Parathyroid adenoma (tissue), 2 donors: ENCODE data around the gene TNFSF12.

Experiments used
- H2AFZ ChIP-seq: fragments of 300-600 bp; sonication (generic); one replicate; pipeline ENCODE4 v1.7.0; 2017; ENCODE audit warnings: antibody characterized with exemption, mild to moderate bottlenecking
- H3K27ac ChIP-seq: fragments of 300-600 bp; sonication (generic); one replicate; pipeline ENCODE4 v1.7.0; 2017
- H3K27me3 ChIP-seq: fragments of 300-600 bp; sonication (generic); one replicate; pipeline ENCODE4 v1.7.0; 2017; ENCODE audit warnings: low read length; ENCODE audit not compliant: control insufficient read depth, insufficient read depth
- H3K36me3 ChIP-seq: fragments of 300-600 bp; sonication (generic); one replicate; pipeline ENCODE4 v1.7.0; 2017; ENCODE audit warnings: low read length; ENCODE audit not compliant: control insufficient read depth, insufficient read depth
- H3K4me1 ChIP-seq: fragments of 300-600 bp; sonication (generic); one replicate; pipeline ENCODE4 v1.7.0; 2017; ENCODE audit warnings: control low read depth
- H3K4me2 ChIP-seq: fragments of 300-600 bp; sonication (generic); one replicate; pipeline ENCODE4 v1.7.0; 2017; ENCODE audit warnings: low read length
- H3K4me3 ChIP-seq: fragments of 300-600 bp; sonication (generic); one replicate; pipeline ENCODE4 v1.7.0; 2017; ENCODE audit warnings: low read depth, low read length
- H3K79me2 ChIP-seq: fragments of 300-600 bp; sonication (generic); one replicate; pipeline ENCODE4 v1.7.0; 2017; ENCODE audit warnings: control low read depth
- H3K9ac ChIP-seq: fragments of 300-600 bp; sonication (generic); one replicate; pipeline ENCODE4 v1.7.0; 2017; ENCODE audit warnings: mild to moderate bottlenecking
- H3K9me3 ChIP-seq: fragments of 300-600 bp; sonication (generic); one replicate; pipeline ENCODE4 v1.7.0; 2017; ENCODE audit warnings: low read length; ENCODE audit not compliant: control insufficient read depth
- TF ChIP-seq, protein P1 (sequence below): fragments of 300-600 bp; sonication (generic); IDR thresholded peaks from one replicate; pipeline ENCODE4 v1.7.0; 2017; ENCODE audit warnings: antibody characterized with exemption, mild to moderate bottlenecking
- donor health status: primary hyperparathyroidism.

The TNFSF12 gene

GRCh38 chr17:7555320-7555948 is 6.6 kb downstream of the TNFSF12 start:
- no peaks in the 10 kb centered on the region for H3K9me3 ChIP-seq
- peaks cover 27% of the 10 kb centered on the region for H3K4me1 ChIP-seq
- H3K79me2 ChIP-seq = peaks cover 3% of the 10 kb centered on the region
- H2AFZ ChIP-seq = no peak overlapping the region
- TF ChIP-seq, protein P1, sequence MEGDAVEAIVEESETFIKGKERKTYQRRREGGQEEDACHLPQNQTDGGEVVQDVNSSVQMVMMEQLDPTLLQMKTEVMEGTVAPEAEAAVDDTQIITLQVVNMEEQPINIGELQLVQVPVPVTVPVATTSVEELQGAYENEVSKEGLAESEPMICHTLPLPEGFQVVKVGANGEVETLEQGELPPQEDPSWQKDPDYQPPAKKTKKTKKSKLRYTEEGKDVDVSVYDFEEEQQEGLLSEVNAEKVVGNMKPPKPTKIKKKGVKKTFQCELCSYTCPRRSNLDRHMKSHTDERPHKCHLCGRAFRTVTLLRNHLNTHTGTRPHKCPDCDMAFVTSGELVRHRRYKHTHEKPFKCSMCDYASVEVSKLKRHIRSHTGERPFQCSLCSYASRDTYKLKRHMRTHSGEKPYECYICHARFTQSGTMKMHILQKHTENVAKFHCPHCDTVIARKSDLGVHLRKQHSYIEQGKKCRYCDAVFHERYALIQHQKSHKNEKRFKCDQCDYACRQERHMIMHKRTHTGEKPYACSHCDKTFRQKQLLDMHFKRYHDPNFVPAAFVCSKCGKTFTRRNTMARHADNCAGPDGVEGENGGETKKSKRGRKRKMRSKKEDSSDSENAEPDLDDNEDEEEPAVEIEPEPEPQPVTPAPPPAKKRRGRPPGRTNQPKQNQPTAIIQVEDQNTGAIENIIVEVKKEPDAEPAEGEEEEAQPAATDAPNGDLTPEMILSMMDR = no peak
- H3K36me3 ChIP-seq = no peaks in the 10 kb centered on the region
- H3K27me3 ChIP-seq = no peaks in the 10 kb centered on the region
- no peak overlapping the region for H3K4me2 ChIP-seq
- no peak overlapping the region for H3K27ac ChIP-seq
- no peak overlapping the region for H3K9ac ChIP-seq
- no peak overlapping the region for H3K4me3 ChIP-seq

GRCh38 chr17:7556627-7557026 is 7.8 kb downstream of the TNFSF12 start:
- no peak overlapping the region for H2AFZ ChIP-seq
- H3K4me3 ChIP-seq = no peak overlapping the region
- TF ChIP-seq, protein P1 = no peak
- H3K4me1 ChIP-seq = peaks cover 31% of the 10 kb centered on the region
- no peaks in the 10 kb centered on the region for H3K27me3 ChIP-seq
- H3K36me3 ChIP-seq = no peaks in the 10 kb centered on the region
- H3K9me3 ChIP-seq = no peaks in the 10 kb centered on the region
- no peak overlapping the region for H3K27ac ChIP-seq
- H3K4me2 ChIP-seq = no peak overlapping the region
- no peak overlapping the region for H3K9ac ChIP-seq
- peaks cover 3% of the 10 kb centered on the region for H3K79me2 ChIP-seq

- H3K27ac ChIP-seq = peak overlapping the region; percentile 96
- peak overlapping the region; percentile 93 for H2AFZ ChIP-seq
- peaks cover 4% of the 10 kb centered on the region for H3K79me2 ChIP-seq
- no peak overlapping the region for H3K4me2 ChIP-seq
- TF ChIP-seq, protein P1 = no peak
- peak overlapping the region; percentile 89 for H3K9ac ChIP-seq
- peaks cover 31% of the 10 kb centered on the region for H3K4me1 ChIP-seq
- no peaks in the 10 kb centered on the region for H3K36me3 ChIP-seq
- H3K4me3 ChIP-seq = peak overlapping the region; percentile 87
- H3K9me3 ChIP-seq = no peaks in the 10 kb centered on the region
- no peaks in the 10 kb centered on the region for H3K27me3 ChIP-seq
These were observed 8.4 kb downstream of the TNFSF12 start for GRCh38 chr17:7557147-7557764.

DNA sequence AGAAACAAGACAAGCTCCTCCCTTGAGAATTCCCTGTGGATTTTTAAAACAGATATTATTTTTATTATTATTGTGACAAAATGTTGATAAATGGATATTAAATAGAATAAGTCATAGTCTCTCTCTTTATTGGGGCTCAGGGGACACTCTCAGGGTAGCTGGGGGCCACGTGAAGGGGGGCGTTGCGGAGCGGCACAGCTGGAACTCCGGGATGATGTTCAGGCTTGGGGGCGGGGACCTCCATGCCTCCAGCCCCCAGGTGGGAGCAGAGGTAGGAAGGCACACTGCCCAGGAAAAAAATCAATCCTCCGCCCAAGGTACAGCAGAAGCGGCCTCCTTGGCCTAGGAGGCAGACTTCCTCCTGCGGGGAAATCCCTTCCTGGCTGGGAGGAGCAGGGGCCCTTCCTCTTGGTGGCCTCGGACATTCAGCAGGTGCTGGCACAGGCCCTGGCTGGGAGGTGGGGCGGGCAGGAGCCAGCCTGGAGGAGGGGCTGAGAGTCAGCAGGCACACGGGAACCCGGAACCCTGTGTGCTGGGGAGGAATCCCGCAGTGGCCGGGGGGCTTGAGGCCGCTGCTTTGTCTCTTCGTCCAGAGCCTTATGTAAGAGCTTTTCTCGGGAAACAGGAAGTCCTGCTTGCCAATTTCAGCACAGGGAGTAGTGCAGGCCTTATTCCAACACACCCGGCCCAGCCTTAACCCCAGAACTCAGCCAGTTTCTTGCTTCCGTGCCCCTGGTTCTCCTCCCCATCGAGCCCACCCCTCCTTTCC is 9.1 kb downstream of the TNFSF12 start:
- no peaks in the 10 kb centered on the region for H3K36me3 ChIP-seq
- H3K27me3 ChIP-seq = no peaks in the 10 kb centered on the region
- H3K9me3 ChIP-seq = no peaks in the 10 kb centered on the region
- peak overlapping the region; percentile 89 for H3K9ac ChIP-seq
- H3K4me1 ChIP-seq = peaks cover 31% of the 10 kb centered on the region
- H3K27ac ChIP-seq = peak overlapping the region; percentile 96
- H3K4me3 ChIP-seq = peak overlapping the region; percentile 87
- TF ChIP-seq, protein P1 = no peak
- H3K4me2 ChIP-seq = peak overlapping the region; percentile 99
- H2AFZ ChIP-seq = peak overlapping the region; percentile 93
- H3K79me2 ChIP-seq = peaks cover 11% of the 10 kb centered on the region
